ENCODE results near the gene SLC26A9. TPM values are rescaled to one million over a fixed set of nuclear protein-coding genes. Genes with fewer than 3 reads are reported as not detected.

Gene SLC26A9
- total RNA-seq, 2 donors from 2014 or later, result 0.22 TPM

- no peaks in the 10 kb centered on the region for H3K27me3 ChIP-seq (ENCODE audit: control insufficient read depth, insufficient read depth, low read length, poor library complexity, severe bottlenecking)
- no peaks in the 10 kb centered on the region for H3K9me3 ChIP-seq (ENCODE audit: control insufficient read depth, low read length)
- no peak overlapping the region for H3K9ac ChIP-seq (ENCODE audit: extremely low read depth, low read length, poor library complexity, severe bottlenecking)
- TF ChIP-seq, protein P1, sequence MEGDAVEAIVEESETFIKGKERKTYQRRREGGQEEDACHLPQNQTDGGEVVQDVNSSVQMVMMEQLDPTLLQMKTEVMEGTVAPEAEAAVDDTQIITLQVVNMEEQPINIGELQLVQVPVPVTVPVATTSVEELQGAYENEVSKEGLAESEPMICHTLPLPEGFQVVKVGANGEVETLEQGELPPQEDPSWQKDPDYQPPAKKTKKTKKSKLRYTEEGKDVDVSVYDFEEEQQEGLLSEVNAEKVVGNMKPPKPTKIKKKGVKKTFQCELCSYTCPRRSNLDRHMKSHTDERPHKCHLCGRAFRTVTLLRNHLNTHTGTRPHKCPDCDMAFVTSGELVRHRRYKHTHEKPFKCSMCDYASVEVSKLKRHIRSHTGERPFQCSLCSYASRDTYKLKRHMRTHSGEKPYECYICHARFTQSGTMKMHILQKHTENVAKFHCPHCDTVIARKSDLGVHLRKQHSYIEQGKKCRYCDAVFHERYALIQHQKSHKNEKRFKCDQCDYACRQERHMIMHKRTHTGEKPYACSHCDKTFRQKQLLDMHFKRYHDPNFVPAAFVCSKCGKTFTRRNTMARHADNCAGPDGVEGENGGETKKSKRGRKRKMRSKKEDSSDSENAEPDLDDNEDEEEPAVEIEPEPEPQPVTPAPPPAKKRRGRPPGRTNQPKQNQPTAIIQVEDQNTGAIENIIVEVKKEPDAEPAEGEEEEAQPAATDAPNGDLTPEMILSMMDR (conservative IDR thresholded peaks at IDR 0.05), result no peak
- no peaks in the 10 kb centered on the region for H3K9me3 Mint-ChIP-seq
- no peak overlapping the region for H3K27ac ChIP-seq (ENCODE audit: low read depth, low read length)
- no peak overlapping the region for H3K27ac Mint-ChIP-seq
- no peaks in the 10 kb centered on the region for H3K36me3 ChIP-seq (ENCODE audit: control insufficient read depth, insufficient read depth, low read length)
- no peak overlapping the region for H3K4me3 ChIP-seq (ENCODE audit: low read length)
- 90 to 91% methylated on average over 2 of the region's 2 CpGs for WGBS, 2 experiments (ENCODE audit: insufficient coverage in 1 of 2, insufficient read length in 1 of 2)
- H3K4me3 Mint-ChIP-seq, result no peak overlapping the region
- peaks cover 17% of the 10 kb centered on the region for H3K27me3 Mint-ChIP-seq (ENCODE audit: insufficient read depth)
- H3K36me3 Mint-ChIP-seq (ENCODE audit: low read depth), result no peaks in the 10 kb centered on the region
- no peaks in the 10 kb centered on the region for H3K4me1 ChIP-seq (ENCODE audit: control insufficient read depth, insufficient read depth, low read length)
- H3K4me1 Mint-ChIP-seq, result peaks cover 6% of the 10 kb centered on the region
- DNase-seq, result no peak
Observed at GRCh38 chr1:205990226-205990625, 47.0 kb upstream of the SLC26A9 start.

GRCh38 chr1:205989786-205990185 lies 46.5 kb upstream of the SLC26A9 start:
- no peak overlapping the region for H3K9ac ChIP-seq (ENCODE audit: extremely low read depth, low read length, poor library complexity, severe bottlenecking)
- Mint-ChIP-seq H3K4me1 (peaks cover 6% of the 10 kb centered on the region), H3K27ac (no peak overlapping the region), H3K36me3 (ENCODE audit: low read depth) (no peaks in the 10 kb centered on the region), H3K4me3 (no peak overlapping the region), H3K9me3 (no peaks in the 10 kb centered on the region), H3K27me3 (ENCODE audit: insufficient read depth) (peaks cover 17% of the 10 kb centered on the region)
- no peaks in the 10 kb centered on the region for H3K36me3 ChIP-seq (ENCODE audit: control insufficient read depth, insufficient read depth, low read length)
- no peak overlapping the region for H3K4me3 ChIP-seq (ENCODE audit: low read length)
- H3K27me3 ChIP-seq (ENCODE audit: control insufficient read depth, insufficient read depth, low read length, poor library complexity, severe bottlenecking), result no peaks in the 10 kb centered on the region
- no peaks in the 10 kb centered on the region for H3K9me3 ChIP-seq (ENCODE audit: control insufficient read depth, low read length)
- WGBS, 2 experiments (ENCODE audit: insufficient coverage in 1 of 2, insufficient read length in 1 of 2), result 82 to 96% methylated on average over 4 to 5 of the region's 5 CpGs
- no peak for DNase-seq
- no peaks in the 10 kb centered on the region for H3K4me1 ChIP-seq (ENCODE audit: control insufficient read depth, insufficient read depth, low read length)
- TF ChIP-seq, protein P1 (conservative IDR thresholded peaks at IDR 0.05), result no peak
- H3K27ac ChIP-seq (ENCODE audit: low read depth, low read length), result no peak overlapping the region

DNA sequence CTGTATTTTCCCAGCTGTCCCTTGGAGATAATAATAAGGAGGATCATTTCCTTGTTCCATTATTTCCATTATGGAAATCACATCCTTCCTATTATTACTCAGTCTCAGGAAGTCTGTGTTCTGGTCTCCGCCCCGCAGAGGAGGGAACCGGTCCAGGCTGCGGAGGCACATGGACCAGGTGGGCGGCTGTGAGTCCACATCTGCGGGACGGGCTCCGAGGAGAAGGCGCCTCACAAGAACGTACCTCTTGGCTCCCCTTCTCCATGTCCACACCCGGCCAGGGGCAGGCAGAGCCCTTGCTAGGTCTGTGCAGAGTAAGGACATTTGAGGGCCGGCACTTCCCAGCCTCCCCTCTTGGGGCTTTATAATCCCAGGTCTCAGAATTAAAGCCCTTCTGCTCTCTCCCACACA lies 45.3 kb upstream of the SLC26A9 start:
- H3K36me3 Mint-ChIP-seq (ENCODE audit: low read depth), result no peaks in the 10 kb centered on the region
- H3K4me3 Mint-ChIP-seq, result no peak overlapping the region
- H3K27ac Mint-ChIP-seq, result no peak overlapping the region
- H3K4me3 ChIP-seq (ENCODE audit: low read length), result no peak overlapping the region
- H3K9me3 ChIP-seq (ENCODE audit: control insufficient read depth, low read length), result no peaks in the 10 kb centered on the region
- no peaks in the 10 kb centered on the region for H3K9me3 Mint-ChIP-seq
- H3K27ac ChIP-seq (ENCODE audit: low read depth, low read length), result no peak overlapping the region
- H3K27me3 ChIP-seq (ENCODE audit: control insufficient read depth, insufficient read depth, low read length, poor library complexity, severe bottlenecking), result no peaks in the 10 kb centered on the region
- TF ChIP-seq, protein P1 (conservative IDR thresholded peaks at IDR 0.05), result peak; percentile 57
- peaks cover 17% of the 10 kb centered on the region for H3K27me3 Mint-ChIP-seq (ENCODE audit: insufficient read depth)
- H3K36me3 ChIP-seq (ENCODE audit: control insufficient read depth, insufficient read depth, low read length), result no peaks in the 10 kb centered on the region
- WGBS, 2 experiments (ENCODE audit: insufficient coverage in 1 of 2, insufficient read length in 1 of 2), result 87 to 92% methylated on average over 7 to 12 of the region's 12 CpGs
- DNase-seq, result peak; percentile 66
- peaks cover 3% of the 10 kb centered on the region for H3K4me1 Mint-ChIP-seq
- no peaks in the 10 kb centered on the region for H3K4me1 ChIP-seq (ENCODE audit: control insufficient read depth, insufficient read depth, low read length)
- no peak overlapping the region for H3K9ac ChIP-seq (ENCODE audit: extremely low read depth, low read length, poor library complexity, severe bottlenecking)
